HG03039 (cell line): ENCODE results near the gene ELL2.
"Not testable (repeated sequence)": the region's sequence is repeated elsewhere in the genome, so short reads cannot be mapped to it uniquely, and the experiment has no call there.

ENCODE experiments used
- ATAC-seq: cut with Tn5 transposase; IDR thresholded peaks from one replicate; pipeline ENCODE4 v1.9.1; 2021; ENCODE audit warnings: mild to moderate bottlenecking, moderate library complexity; ENCODE audit not compliant: unreplicated experiment

Gene ELL2

DNA sequence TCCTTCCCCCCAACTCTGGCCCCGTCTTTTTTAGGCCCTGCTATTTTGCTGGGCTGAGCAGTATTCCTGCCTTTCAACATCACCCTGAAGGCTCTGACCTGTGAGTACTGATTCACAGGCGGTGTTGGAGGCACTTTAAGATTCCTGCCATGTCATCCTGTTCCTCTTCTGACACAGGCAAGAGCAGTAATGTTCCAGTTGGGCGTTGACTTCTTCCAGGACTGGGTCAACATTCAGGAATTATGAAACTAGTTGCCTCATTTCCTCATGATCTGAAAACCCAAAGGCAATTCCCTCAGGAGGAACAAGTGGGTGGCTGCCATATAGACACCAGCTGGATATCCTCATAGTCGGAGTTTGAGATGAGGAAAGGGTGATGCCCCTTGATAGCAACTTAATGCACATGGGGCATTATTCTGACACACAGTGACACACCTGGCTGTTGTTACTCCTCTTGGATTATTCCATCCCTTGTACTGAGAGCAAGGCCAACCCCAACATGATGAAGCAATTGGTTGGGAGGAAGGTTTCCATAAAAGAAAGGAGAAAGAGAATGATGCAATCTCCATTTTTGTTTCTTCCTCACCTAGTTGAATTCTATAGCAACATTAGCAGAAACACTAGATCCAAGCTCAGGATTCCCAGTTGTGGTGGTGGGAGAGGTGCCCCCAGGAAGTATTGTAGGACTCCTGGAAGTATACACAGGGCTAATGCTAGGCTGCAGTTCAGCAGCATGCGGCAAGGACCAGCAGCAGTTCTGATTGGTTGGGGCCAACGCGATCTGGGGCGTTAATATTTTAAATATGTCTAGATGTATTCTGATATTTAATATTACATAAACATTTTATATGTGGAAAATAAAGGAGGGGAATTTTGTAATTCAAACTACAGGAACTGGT lies 119.5 kb downstream of the ELL2 start:
- ATAC-seq, result no peak

DNA sequence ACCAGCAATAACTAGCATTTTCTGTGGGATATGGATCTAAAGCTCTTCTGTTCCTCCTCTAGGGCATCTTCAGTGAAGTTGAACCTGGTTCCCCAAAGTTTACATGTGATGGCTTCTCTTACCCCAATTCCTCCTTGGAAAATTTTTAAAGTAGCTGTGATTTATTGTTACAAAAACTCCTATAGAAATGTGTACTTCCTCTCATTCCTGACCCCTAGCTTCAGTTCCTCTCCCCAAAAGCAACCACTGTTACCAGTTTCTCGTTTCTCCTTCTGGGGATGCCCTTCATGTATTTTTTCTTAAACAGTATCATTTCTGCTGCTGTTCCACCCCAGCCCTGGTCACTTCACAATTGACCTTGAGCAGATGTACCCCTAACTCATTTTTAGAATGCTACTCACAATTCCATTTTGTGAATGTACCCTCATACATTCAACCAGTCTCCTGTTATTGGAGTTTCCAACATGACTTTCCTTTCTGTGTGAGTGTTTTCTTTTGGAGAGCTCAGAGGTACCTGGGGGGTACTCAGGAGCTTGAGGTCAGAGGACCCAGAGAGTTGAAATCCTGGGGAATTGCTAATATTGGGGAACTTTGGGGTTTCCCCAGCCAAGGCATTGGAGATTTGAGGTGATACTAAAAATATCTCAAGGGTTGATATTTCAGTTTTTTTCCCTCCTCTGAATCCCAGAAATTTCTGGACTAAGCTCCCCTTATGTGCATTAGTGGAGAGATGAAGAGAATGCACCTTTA lies 120.5 kb downstream of the ELL2 start:
- no peak for ATAC-seq

DNA sequence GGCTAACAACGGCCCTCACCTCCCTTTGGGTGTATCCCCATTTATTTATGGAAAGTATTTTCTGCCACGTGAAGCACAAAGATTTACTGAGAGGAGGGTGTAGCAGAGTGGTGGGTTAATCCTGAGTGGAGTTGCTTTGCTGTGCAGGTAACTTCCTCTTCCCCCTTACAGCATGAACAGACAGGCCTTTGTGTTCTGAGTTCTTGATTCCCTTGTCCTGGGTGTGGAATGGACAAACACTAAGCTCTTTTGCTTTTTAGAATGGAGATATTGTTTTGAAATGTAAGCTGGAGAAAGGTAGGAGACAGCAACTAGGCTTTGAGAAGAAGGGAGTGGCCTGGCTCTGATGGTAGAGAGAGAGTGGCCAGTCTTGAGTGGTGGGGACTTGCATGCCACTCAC lies 122.0 kb downstream of the ELL2 start:
- ATAC-seq, result no peak

DNA sequence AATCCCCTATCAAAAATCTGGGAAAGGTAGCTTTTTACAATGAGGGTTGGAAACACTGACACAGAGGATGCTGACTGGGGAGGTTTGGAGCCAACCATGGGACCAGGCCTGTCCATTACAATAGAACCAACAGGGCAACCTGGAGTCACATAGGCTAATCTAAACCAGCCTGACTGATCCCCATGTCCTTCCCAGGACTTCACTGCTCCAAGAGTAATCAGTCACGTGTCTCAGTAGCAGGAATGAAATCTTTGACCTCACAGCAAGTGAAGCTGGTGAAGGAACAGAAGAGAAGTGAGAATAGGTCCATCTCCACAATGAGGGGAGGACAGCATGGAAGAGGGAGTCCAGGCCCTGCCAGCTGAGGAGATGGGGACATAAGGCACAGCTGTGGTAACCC lies 123.1 kb downstream of the ELL2 start:
- ATAC-seq, result no peak

DNA sequence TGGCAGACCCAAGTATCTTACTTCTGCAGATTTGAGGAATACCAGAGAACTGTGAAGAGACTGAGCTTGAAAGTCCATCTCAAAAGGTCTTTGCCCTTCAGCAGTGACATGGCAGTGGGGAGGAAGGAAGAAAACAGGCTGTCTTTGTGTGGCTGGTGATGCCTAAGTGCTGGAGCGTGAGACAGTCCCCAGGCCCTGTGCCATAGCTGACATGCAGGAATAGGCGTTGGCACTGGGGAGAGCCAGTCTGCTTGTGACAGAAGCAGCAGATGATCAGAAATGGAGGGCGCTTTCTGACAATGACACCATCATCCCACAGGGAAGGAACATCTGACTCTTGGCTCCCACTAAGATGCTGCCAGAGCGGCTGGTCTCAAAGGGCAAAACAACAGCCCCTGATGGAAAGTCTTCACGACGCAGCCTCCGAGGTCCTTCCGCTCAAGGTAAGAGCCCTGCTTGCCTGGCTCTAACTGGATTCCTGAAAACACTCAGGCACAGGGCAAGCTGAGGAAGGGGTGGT lies 123.6 kb downstream of the ELL2 start:
- ATAC-seq, result no peak

DNA sequence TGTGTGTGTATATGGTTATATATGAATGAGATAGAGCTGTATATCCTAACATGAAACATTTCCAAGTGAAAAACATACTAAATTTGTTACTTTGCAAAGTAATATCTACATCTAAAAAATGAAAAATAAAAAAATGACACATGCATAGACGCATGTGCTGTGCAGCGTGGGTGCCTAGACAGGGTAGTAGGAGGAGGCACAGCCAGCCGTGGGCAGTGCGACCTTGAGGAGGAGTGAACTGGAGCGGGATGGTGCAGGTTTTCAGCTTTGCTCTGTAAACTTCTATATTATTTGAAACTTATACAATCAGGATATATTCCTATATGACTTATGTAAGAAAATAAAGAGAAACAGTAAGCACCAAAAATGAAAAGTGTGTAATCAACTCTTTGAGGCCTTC lies 124.2 kb downstream of the ELL2 start:
- no peak for ATAC-seq

DNA sequence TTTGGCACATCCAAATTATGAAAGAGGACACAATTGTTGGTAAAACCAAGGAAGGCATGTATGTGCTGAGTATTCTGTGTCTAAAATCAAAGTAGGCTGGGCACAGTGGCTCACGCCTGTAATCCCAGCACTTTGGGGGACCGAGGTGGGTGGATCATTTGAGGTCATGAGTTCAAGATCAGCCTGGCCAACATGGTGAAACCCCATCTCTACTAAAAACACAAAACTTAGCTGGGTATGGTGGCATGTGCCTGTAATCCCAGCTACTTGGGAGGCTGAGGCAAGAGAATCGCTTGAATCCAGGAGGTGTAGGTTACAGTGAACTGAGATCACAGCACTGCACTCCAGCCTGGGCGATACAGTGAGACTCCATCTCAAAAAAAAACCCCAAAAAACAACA lies 124.7 kb downstream of the ELL2 start:
- ATAC-seq, result not testable (repeated sequence)

DNA sequence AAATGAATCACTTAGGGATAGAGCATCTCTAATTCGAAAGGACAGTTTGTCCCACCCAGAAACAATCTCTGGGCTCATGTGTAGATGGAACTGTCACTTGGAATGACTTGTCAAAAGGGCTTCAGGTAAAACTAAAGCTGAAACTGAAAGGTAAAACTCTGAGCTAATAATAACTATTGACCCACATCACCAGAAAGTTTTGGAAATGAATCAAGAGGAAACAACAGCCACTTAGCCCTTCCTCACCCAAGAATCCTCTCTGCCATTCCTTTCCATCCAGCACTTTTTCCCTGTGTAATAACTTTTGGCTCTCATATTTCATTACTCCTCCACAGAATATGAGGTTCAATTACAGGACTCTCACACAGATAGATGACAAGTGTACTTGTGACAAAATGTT lies 125.1 kb downstream of the ELL2 start:
- ATAC-seq, result no peak

DNA sequence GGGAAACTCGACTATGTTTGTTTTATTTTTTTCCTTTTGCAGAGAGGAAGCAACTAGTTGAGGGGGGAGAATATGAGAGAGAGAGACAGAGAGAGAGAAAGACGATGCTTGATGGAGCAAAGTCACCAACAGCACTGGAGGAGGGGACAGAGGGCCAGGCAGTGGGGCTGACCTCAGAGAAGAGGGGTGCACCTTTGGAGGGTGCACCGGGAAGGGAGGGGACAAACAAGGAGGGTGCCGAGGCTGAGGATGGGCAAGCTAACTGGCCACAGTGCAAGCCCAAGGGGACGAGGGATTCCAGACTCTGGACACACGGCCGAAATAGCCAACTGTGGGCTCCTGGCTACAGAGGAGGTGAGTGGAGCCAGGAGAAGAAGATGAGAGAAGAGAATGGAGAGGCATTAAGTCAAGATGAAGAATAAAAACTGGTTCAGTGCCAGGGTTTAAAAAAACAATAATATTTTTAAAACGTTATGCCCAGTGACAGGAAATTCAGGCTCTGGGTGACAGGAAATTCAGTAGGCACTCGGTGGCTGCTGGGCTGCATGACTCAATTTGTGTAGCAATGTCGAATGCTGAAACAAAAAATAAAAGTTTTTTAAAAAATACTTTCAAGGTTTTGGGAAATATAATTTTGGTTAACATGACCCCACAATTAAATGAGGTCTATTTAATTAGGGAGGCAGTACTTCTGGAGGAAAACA lies 125.8 kb downstream of the ELL2 start:
- no peak for ATAC-seq
